Naive thymus-derived CD4-positive, alpha-beta T cell (primary cell): Measurements from ENCODE around the gene MGAT4A. TPM values are rescaled to one million over a fixed set of nuclear protein-coding genes. Genes with fewer than 3 reads are reported as not detected.

Experiments used
- ATAC-seq: fragments of 150-1000 bp; cut with Tn5 transposase; 2 replicates; pipeline ENCODE4 v1.10.0; 2021; ENCODE audit warnings: mild to moderate bottlenecking, moderate library complexity
- CTCF ChIA-PET: fragments of 350-600 bp; sonication (Branson Sonifier 250); formaldehyde crosslinking; loops from one replicate; lab custom pipeline; 2021; ENCODE audit warnings: antibody characterized with exemption; lab: Charles Lee
- POLR2A ChIA-PET: fragments of 350-600 bp; sonication (Branson Sonifier 250); formaldehyde crosslinking; loops from one replicate; lab custom pipeline; 2021; ENCODE audit warnings: antibody characterized with exemption, inconsistent platforms; lab: Charles Lee
- DNase-seq, 9 donors: peaks; one replicate each; pipeline versions ENCODE4 v3.0.0 to v3.0.0-alpha.2; 2020 to 2022; ENCODE audit warnings: mixed read lengths in 1 of 9
- H3K27ac ChIP-seq: one replicate; pipeline ENCODE4 v1.7.0; 2013; ENCODE audit warnings: mild to moderate bottlenecking, low read depth, low read length, moderate library complexity
- H3K27me3 ChIP-seq, 2 donors: one replicate each; pipeline ENCODE4 v1.7.0; 2013; ENCODE audit warnings: low read length in 2 of 2, mild to moderate bottlenecking in 2 of 2, moderate library complexity in 2 of 2; ENCODE audit not compliant: control insufficient read depth in 2 of 2, insufficient read depth in 2 of 2
- H3K36me3 ChIP-seq, 3 experiments: 1 replicate in 2 of 3; 2 replicates in 1 of 3; pipeline ENCODE4 v1.7.0; 2013; ENCODE audit warnings: low read length in 3 of 3, mild to moderate bottlenecking in 3 of 3, moderate library complexity in 1 of 3; ENCODE audit not compliant: insufficient read depth in 3 of 3, control insufficient read depth in 2 of 3
- H3K4me1 ChIP-seq, 2 donors: one replicate each; pipeline ENCODE4 v1.7.0; 2013; ENCODE audit warnings: low read length in 2 of 2, mild to moderate bottlenecking in 2 of 2, moderate library complexity in 1 of 2; ENCODE audit not compliant: control insufficient read depth in 2 of 2, insufficient read depth in 2 of 2
- H3K4me3 ChIP-seq: 2 replicates; pipeline ENCODE4 v1.7.0; 2013; ENCODE audit warnings: mild to moderate bottlenecking, low read length
- H3K9me3 ChIP-seq, 3 experiments: 1 replicate in 2 of 3; 2 replicates in 1 of 3; pipeline ENCODE4 v1.7.0; 2013; ENCODE audit warnings: low read length in 3 of 3; ENCODE audit not compliant: control insufficient read depth in 2 of 3
- H3K27ac Mint-ChIP-seq, 9 donors: one replicate each; pipeline ENCODE4 v1.8.0; 2020 to 2022; ENCODE audit warnings: mixed read lengths in 9 of 9, mild to moderate bottlenecking in 8 of 9, moderate library complexity in 5 of 9, inconsistent platforms in 2 of 9
- H3K27me3 Mint-ChIP-seq, 5 donors: one replicate each; pipeline ENCODE4 v1.8.0; 2021 to 2022; ENCODE audit warnings: mixed read lengths in 5 of 5, mild to moderate bottlenecking in 1 of 5
- H3K36me3 Mint-ChIP-seq, 5 donors: one replicate each; pipeline ENCODE4 v1.8.0; 2020 to 2022; ENCODE audit warnings: mixed read lengths in 5 of 5, mild to moderate bottlenecking in 3 of 5, inconsistent platforms in 1 of 5
- H3K4me1 Mint-ChIP-seq, 7 donors: one replicate each; pipeline ENCODE4 v1.8.0; 2020 to 2022; ENCODE audit warnings: mixed read lengths in 7 of 7, mild to moderate bottlenecking in 3 of 7, inconsistent platforms in 1 of 7
- H3K4me3 Mint-ChIP-seq, 10 donors: one replicate each; pipeline ENCODE4 v1.8.0; 2020 to 2022; ENCODE audit warnings: mild to moderate bottlenecking in 10 of 10, mixed read lengths in 10 of 10, moderate library complexity in 6 of 10, inconsistent platforms in 2 of 10
- H3K9me3 Mint-ChIP-seq, 11 donors: one replicate each; pipeline ENCODE4 v1.8.0; 2020 to 2022; ENCODE audit warnings: mixed read lengths in 11 of 11, mild to moderate bottlenecking in 4 of 11, inconsistent platforms in 1 of 11, moderate library complexity in 1 of 11
- intact Hi-C, 2 donors: fragments of 100-400 bp; cut with micrococcal nuclease; formaldehyde crosslinking; loops; one replicate each; pipeline ENCODE4 v1.15.1; 2023
- polyA plus RNA-seq, 2 donors: library from polyadenylated mRNA; unstranded; fragments of 300-500 nt; fragmentation: Illumina TruSeq; gene quantifications; one replicate each; pipeline ENCODE4 v1.2.3, GENCODE V29; 2021
- total RNA-seq, 6 experiments: library from RNA in 5 of 6; stranded (reverse) in 5 of 6; gene quantifications; 1 replicate in 5 of 6; 2 replicates in 1 of 6; pipeline ENCODE4 v1.2.3 and lab custom pipeline; 2021 to 2026

Gene MGAT4A
- total and polyA plus RNA-seq, 7 experiments from 2014 or later = 125 to 349 (median 262) TPM

GRCh38 chr2:98734162-98734561 lies 3.2 kb upstream of the MGAT4A start:
- H3K4me3 Mint-ChIP-seq = peak overlapping the region; percentile 86 to 97 (median 91)
- no peaks in the 10 kb centered on the region for H3K27me3 Mint-ChIP-seq
- peaks cover 35 to 63% of the 10 kb centered on the region in 2 donors for H3K4me1 ChIP-seq
- peak overlapping the region; percentile 90 to 98 (median 96) for H3K27ac Mint-ChIP-seq
- peaks cover 35 to 78% (median 69%) of the 10 kb centered on the region in 7 donors for H3K4me1 Mint-ChIP-seq
- peak in 2 of 9 donors; percentile 48 to 75 for DNase-seq
- H3K9me3 ChIP-seq = no peaks in the 10 kb centered on the region
- POLR2A ChIA-PET = interaction anchor here (0.9 to 28.9 kb wide), 8 partner anchors 9 to 85 kb away, joined by 3 to 604 read pairs (median 11); no protein-coding TSS in a partner anchor
- peaks cover 0 to 5% (median 0%) of the 10 kb centered on the region in 3 experiments for H3K36me3 ChIP-seq
- CTCF ChIA-PET = interaction anchor here (0.6 to 1.8 kb wide), 3 partner anchors 9 to 105 kb away, joined by 5 to 8 read pairs (median 7); no protein-coding TSS in a partner anchor
- intact Hi-C loops = loop anchor here (5.0 to 10.0 kb wide), 3 partner anchors 269 to 737 kb away; partner anchors contain the start of genes EIF5B (in 1 of the 2), TMEM131 (in 1 of the 2) and TXNDC9 (in 1 of the 2)
- H3K27me3 ChIP-seq = no peaks in the 10 kb centered on the region
- peak overlapping the region; percentile 98 for H3K27ac ChIP-seq
- H3K4me3 ChIP-seq = peak overlapping the region; percentile 22
- peaks cover 0 to 34% (median 4%) of the 10 kb centered on the region in 5 donors for H3K36me3 Mint-ChIP-seq
- no peak for ATAC-seq
- peaks cover 0 to 5% (median 0%) of the 10 kb centered on the region in 11 donors for H3K9me3 Mint-ChIP-seq

- Mint-ChIP-seq H3K4me3 (peak overlapping the region; percentile 89 to 98 (median 94)), H3K9me3 (peaks cover 0 to 4% (median 0%) of the 10 kb centered on the region in 11 donors), H3K4me1 (peaks cover 29 to 75% (median 64%) of the 10 kb centered on the region in 7 donors), H3K27me3 (no peaks in the 10 kb centered on the region), H3K36me3 (peaks cover 0 to 26% (median 4%) of the 10 kb centered on the region in 5 donors), H3K27ac (peak overlapping the region; percentile 90 to 98 (median 96))
- intact Hi-C loops = loop anchor here (5.0 to 10.0 kb wide), 3 partner anchors 268 to 735 kb away; partner anchors contain the start of genes EIF5B (in 1 of the 2), TMEM131 (in 1 of the 2) and TXNDC9 (in 1 of the 2)
- DNase-seq (no peak), ATAC-seq (no peak)
- peaks cover 46 to 49% of the 10 kb centered on the region in 2 donors for H3K4me1 ChIP-seq
- POLR2A ChIA-PET = interaction anchor here (0.6 to 28.9 kb wide), 16 partner anchors 9 to 109 kb away, joined by 3 to 604 read pairs (median 13); no protein-coding TSS in a partner anchor
- H3K9me3 ChIP-seq = no peaks in the 10 kb centered on the region
- H3K27me3 ChIP-seq = no peaks in the 10 kb centered on the region
- H3K27ac ChIP-seq = peak overlapping the region; percentile 98
- H3K4me3 ChIP-seq = peak overlapping the region; percentile 74
- peaks cover 0 to 5% (median 0%) of the 10 kb centered on the region in 3 experiments for H3K36me3 ChIP-seq
- CTCF ChIA-PET = interaction anchor here (0.6 to 1.8 kb wide), 5 partner anchors 23 to 731 kb away, joined by 3 to 9 read pairs (median 6); no protein-coding TSS in a partner anchor
Observed at GRCh38 chr2:98732430-98733051, 1.6 kb upstream of the MGAT4A start.

- POLR2A ChIA-PET = interaction anchor here (0.6 to 28.9 kb wide), 18 partner anchors 10 to 108 kb away, joined by 3 to 604 read pairs (median 14); no protein-coding TSS in a partner anchor
- H3K36me3 Mint-ChIP-seq = peaks cover 0 to 26% (median 4%) of the 10 kb centered on the region in 5 donors
- peak overlapping the region; percentile 90 to 98 (median 96) for H3K27ac Mint-ChIP-seq
- Histone ChIP-seq H3K27ac (peak overlapping the region; percentile 98), H3K36me3 (peaks cover 0 to 5% (median 0%) of the 10 kb centered on the region in 3 experiments), H3K4me3 (peak overlapping the region; percentile 74), H3K9me3 (no peaks in the 10 kb centered on the region), H3K4me1 (peaks cover 48% of the 10 kb centered on the region in 2 donors), H3K27me3 (no peaks in the 10 kb centered on the region)
- peak overlapping the region; percentile 89 to 98 (median 94) for H3K4me3 Mint-ChIP-seq
- H3K27me3 Mint-ChIP-seq = no peaks in the 10 kb centered on the region
- no peak for DNase-seq
- peaks cover 0 to 4% (median 0%) of the 10 kb centered on the region in 11 donors for H3K9me3 Mint-ChIP-seq
- CTCF ChIA-PET = interaction anchor here (0.6 to 1.8 kb wide), 9 partner anchors 8 to 731 kb away, joined by 3 to 8 read pairs (median 3); no protein-coding TSS in a partner anchor
- intact Hi-C loops = loop anchor here (1.0 to 10.0 kb wide), 7 partner anchors 26 to 735 kb away; partner anchors contain the start of genes C2orf15 (in 1 of the 2), EIF5B (in 1 of the 2), TMEM131 (in 1 of the 2) and TXNDC9 (in 1 of the 2)
- H3K4me1 Mint-ChIP-seq = peaks cover 28 to 75% (median 64%) of the 10 kb centered on the region in 7 donors
- ATAC-seq = no peak
Observed at GRCh38 chr2:98731894-98732349, 990 bp upstream of the MGAT4A start.

DNA sequence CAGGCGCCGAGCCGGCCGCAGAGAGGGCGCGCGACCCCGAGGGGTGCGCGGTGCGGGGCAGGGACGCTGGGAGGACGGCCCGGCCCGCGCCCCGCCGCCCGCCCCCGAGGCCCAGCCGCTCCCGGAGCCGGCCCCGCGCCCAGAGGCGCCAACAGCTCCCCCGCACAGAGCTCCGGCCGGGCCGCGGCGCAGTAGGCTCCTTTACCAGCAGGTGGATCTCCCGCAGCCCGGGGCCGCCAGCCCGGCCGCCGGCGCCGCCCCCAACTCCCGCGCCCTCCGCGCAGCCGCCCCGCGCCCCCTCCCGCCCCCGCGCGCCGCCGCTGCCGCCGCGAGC lies 258 bp downstream of the MGAT4A start:
- peaks cover 3 to 34% (median 7%) of the 10 kb centered on the region in 5 donors for H3K36me3 Mint-ChIP-seq
- Histone ChIP-seq H3K27me3 (no peaks in the 10 kb centered on the region), H3K27ac (peak overlapping the region; percentile 81), H3K4me3 (no peak overlapping the region), H3K36me3 (peaks cover 0 to 5% (median 4%) of the 10 kb centered on the region in 3 experiments), H3K9me3 (no peaks in the 10 kb centered on the region), H3K4me1 (peaks cover 48% of the 10 kb centered on the region in 2 donors)
- peak overlapping the region in 7 of 10 donors; percentile 78 to 96 (median 89) for H3K4me3 Mint-ChIP-seq
- ATAC-seq (peak; percentile 70), DNase-seq (peak in 8 of 9 donors; percentile 61 to 76 (median 68))
- ChIA-PET POLR2A (interaction anchor here (0.7 to 28.9 kb wide), 27 partner anchors 8 to 425 kb away, joined by 3 to 604 read pairs (median 10); no protein-coding TSS in a partner anchor), CTCF (interaction anchor here (0.9 to 2.4 kb wide), 8 partner anchors 13 to 106 kb away, joined by 3 to 15 read pairs (median 5); no protein-coding TSS in a partner anchor)
- H3K27ac Mint-ChIP-seq = no peak overlapping the region
- intact Hi-C loops = loop anchor here (1.0 to 10.0 kb wide), 12 partner anchors 28 to 733 kb away; partner anchors contain the start of genes C2orf15 (in 1 of the 2), EIF5B (in 1 of the 2), TMEM131 (in 1 of the 2) and TXNDC9 (in 1 of the 2)
- H3K27me3 Mint-ChIP-seq = no peaks in the 10 kb centered on the region
- H3K9me3 Mint-ChIP-seq = peaks cover 0 to 4% (median 0%) of the 10 kb centered on the region in 11 donors
- peaks cover 24 to 76% (median 65%) of the 10 kb centered on the region in 7 donors for H3K4me1 Mint-ChIP-seq

- peaks cover 4 to 37% (median 11%) of the 10 kb centered on the region in 5 donors for H3K36me3 Mint-ChIP-seq
- peak overlapping the region; percentile 79 to 96 (median 94) for H3K27ac Mint-ChIP-seq
- DNase-seq (peak; percentile 38 to 79 (median 68)), ATAC-seq (peak; percentile 35)
- no peaks in the 10 kb centered on the region for H3K27me3 ChIP-seq
- peak overlapping the region; percentile 81 for H3K27ac ChIP-seq
- intact Hi-C loops = loop anchor here (1.0 to 10.0 kb wide), 9 partner anchors 41 to 733 kb away; partner anchors contain the start of genes C2orf15 (in 1 of the 2), EIF5B (in 1 of the 2), TMEM131 (in 1 of the 2) and TXNDC9 (in 1 of the 2)
- H3K4me3 ChIP-seq = peak overlapping the region; percentile 79
- peaks cover 51% of the 10 kb centered on the region in 2 donors for H3K4me1 ChIP-seq
- peak overlapping the region; percentile 78 to 97 (median 92) for H3K4me3 Mint-ChIP-seq
- no peaks in the 10 kb centered on the region for H3K27me3 Mint-ChIP-seq
- CTCF ChIA-PET = interaction anchor here (0.6 to 2.4 kb wide), 9 partner anchors 10 to 106 kb away, joined by 3 to 15 read pairs (median 5); no protein-coding TSS in a partner anchor
- H3K36me3 ChIP-seq = peaks cover 0 to 6% (median 4%) of the 10 kb centered on the region in 3 experiments
- H3K9me3 ChIP-seq = no peaks in the 10 kb centered on the region
- POLR2A ChIA-PET = interaction anchor here (0.7 to 28.9 kb wide), 25 partner anchors 9 to 425 kb away, joined by 3 to 604 read pairs (median 10); no protein-coding TSS in a partner anchor
- H3K4me1 Mint-ChIP-seq = peaks cover 26 to 79% (median 66%) of the 10 kb centered on the region in 7 donors
- H3K9me3 Mint-ChIP-seq = peaks cover 0 to 4% (median 0%) of the 10 kb centered on the region in 11 donors
Observed at GRCh38 chr2:98730053-98730706, 752 bp downstream of the MGAT4A start.
